Spleen (tissue), 7 donors: ENCODE results near the gene FAAH.

Experiments
- CTCF ChIP-seq, 11 experiments: fragments of 200-600 bp in 7 of 11; fragments of 450-650 bp in 4 of 11; sonication (generic) in 4 of 11; IDR thresholded peaks in 8 of 11; conservative IDR thresholded peaks in 3 of 11; 1 replicate in 7 of 11; 2 replicates in 4 of 11; pipeline versions ENCODE4 v1.4.0 to v1.8.0; 2016 to 2021; ENCODE audit warnings: antibody characterized with exemption in 11 of 11, inconsistent platforms in 4 of 11, mild to moderate bottlenecking in 1 of 11
- POLR2A ChIP-seq, 3 donors: fragments of 450-650 bp; IDR thresholded peaks; one replicate each; pipeline ENCODE4 v1.5.1; 2017; ENCODE audit warnings: antibody characterized with exemption in 3 of 3, mild to moderate bottlenecking in 1 of 3
- POLR2AphosphoS5 ChIP-seq, 3 donors: sonication (generic); formaldehyde crosslinking; IDR thresholded peaks; one replicate each; pipeline ENCODE4 v1.5.1; 2017; ENCODE audit warnings: antibody characterized with exemption in 3 of 3
- donor health status: DM: no; HTN: no; CAD: no; lungs with moderate emphysema.
- donor health status: DM: no; HTN: no; CAD: no.
- donor health status: DM: no; HTN: no; CAD: no.

GRCh38 chr1:46368791-46369190 lies 25.3 kb upstream of the FAAH start:
- TF ChIP-seq CTCF (IDR thresholded peaks at IDR 0.05 in 8 of 11, conservative IDR thresholded peaks at IDR 0.05 in 3 of 11) (no peak), POLR2A (IDR thresholded peaks at IDR 0.05) (no peak), POLR2AphosphoS5 (IDR thresholded peaks at IDR 0.05) (no peak)
